ENCODE data around the gene NLRP6. TPM values are rescaled to one million over a fixed set of nuclear protein-coding genes. Genes with fewer than 3 reads are reported as not detected.

The NLRP6 gene
- total RNA-seq, 2 donors from 2014 or later = 0.18 to 2.7 TPM

DNA sequence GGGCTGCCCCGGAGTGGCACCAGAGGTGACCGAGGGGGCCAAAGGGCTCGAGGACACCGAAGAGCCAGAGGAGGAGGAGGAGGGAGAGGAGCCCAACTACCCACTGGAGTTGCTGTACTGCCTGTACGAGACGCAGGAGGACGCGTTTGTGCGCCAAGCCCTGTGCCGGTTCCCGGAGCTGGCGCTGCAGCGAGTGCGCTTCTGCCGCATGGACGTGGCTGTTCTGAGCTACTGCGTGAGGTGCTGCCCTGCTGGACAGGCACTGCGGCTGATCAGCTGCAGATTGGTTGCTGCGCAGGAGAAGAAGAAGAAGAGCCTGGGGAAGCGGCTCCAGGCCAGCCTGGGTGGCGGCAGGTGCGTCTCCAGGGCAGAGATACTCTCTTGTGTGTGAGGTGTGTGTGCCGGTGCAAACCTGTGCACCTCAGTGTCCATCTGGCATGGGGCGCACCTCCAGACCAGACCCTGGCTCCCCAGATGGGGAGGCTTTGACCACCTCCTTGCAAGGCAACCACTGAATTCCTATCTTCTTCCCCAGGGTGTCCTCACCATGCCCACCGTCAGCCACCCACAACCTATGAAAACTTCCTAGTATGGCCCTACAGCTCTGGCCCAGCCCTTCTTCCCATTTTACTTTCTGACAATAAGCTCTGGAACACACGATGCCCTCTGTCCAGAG is 3.4 kb downstream of the NLRP6 start:
- Histone ChIP-seq H3K27me3 (replicated peaks; ENCODE audit: insufficient read depth) (peaks cover 28% of the 10 kb centered on the region), H3K27ac (no peak overlapping the region), H3K9me3 (no peaks in the 10 kb centered on the region), H3K36me3 (no peaks in the 10 kb centered on the region), H3K4me1 (replicated peaks) (no peaks in the 10 kb centered on the region), H3K4me3 (no peak overlapping the region)
- DNase-seq (ENCODE audit: low spot score) = no peak
- WGBS = 42% methylated on average over 24 of the region's 26 CpGs
- TF ChIP-seq, protein P1, sequence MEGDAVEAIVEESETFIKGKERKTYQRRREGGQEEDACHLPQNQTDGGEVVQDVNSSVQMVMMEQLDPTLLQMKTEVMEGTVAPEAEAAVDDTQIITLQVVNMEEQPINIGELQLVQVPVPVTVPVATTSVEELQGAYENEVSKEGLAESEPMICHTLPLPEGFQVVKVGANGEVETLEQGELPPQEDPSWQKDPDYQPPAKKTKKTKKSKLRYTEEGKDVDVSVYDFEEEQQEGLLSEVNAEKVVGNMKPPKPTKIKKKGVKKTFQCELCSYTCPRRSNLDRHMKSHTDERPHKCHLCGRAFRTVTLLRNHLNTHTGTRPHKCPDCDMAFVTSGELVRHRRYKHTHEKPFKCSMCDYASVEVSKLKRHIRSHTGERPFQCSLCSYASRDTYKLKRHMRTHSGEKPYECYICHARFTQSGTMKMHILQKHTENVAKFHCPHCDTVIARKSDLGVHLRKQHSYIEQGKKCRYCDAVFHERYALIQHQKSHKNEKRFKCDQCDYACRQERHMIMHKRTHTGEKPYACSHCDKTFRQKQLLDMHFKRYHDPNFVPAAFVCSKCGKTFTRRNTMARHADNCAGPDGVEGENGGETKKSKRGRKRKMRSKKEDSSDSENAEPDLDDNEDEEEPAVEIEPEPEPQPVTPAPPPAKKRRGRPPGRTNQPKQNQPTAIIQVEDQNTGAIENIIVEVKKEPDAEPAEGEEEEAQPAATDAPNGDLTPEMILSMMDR (IDR thresholded peaks at IDR 0.05) = no peak
- TF ChIP-seq POLR2A (IDR thresholded peaks at IDR 0.05) = no peak
- TF ChIP-seq POLR2AphosphoS5 (IDR thresholded peaks at IDR 0.05) = no peak
- intact Hi-C loops (cut with DNase I) = no loop called here

DNA sequence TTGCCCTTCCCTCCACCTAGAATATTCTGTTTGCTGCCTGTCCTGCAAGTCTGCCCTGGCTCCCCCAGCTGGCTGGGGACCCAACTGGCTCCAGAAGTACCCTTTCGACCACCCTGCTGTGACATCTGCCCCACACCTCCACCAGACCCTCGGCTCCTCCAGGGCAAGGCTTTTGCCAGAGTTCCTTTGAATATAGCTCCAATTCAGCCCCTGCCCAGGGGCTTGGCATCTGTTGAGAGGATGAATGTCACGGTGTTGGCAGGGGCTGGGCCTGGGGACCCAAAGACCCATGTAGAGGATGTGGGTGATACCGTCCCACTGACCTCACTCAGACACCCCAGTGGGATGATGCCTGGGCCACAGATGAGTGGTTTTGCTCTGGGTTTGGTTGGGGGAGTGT is 4.0 kb downstream of the NLRP6 start:
- H3K4me1 ChIP-seq (replicated peaks) = no peaks in the 10 kb centered on the region

DNA sequence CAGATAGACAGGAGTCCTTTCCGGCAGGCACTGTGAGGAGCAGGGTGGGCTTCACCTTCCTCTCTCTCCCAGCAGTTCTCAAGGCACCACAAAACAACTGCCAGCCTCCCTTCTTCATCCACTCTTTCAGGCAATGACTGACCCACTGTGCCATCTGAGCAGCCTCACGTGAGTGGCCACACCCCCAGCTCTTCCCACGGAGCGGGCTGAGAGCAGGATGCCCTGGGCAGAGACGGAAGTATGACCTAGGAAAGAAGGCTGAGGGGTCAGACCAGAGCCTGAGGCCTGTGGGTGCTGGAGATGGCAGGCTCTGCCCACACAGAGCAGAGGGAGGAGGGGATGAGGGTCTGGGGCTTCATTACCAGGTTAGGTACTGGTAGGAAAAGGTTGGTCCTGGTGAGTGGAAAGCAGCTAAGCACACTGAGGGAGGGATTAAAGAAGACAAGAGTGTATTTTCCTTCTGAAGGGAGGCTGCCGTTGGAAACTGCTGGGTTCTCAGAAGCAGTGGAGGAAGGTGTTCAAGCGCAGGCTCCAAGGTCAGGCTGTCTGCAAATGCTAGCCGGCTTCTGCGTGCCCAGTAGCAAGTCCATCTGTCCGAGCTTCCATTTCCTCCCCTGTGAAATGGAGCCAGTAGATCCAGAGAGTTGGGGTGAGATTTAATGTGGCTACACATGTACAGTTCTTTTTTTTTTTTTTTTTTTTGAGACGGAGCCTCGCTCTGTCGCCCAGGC is 4.6 kb downstream of the NLRP6 start:
- no peak for DNase-seq (ENCODE audit: low spot score)
- no peak overlapping the region for H3K4me3 ChIP-seq
- H3K4me1 ChIP-seq (replicated peaks) = no peaks in the 10 kb centered on the region
- 67% methylated on average over 13 of the region's 13 CpGs for WGBS
- intact Hi-C loops (cut with DNase I) = no loop called here
- H3K36me3 ChIP-seq = no peaks in the 10 kb centered on the region
- TF ChIP-seq POLR2AphosphoS5 (IDR thresholded peaks at IDR 0.05) (no peak), POLR2A (IDR thresholded peaks at IDR 0.05) (no peak)
- TF ChIP-seq, protein P1 (IDR thresholded peaks at IDR 0.05) = no peak
- no peak overlapping the region for H3K27ac ChIP-seq
- H3K9me3 ChIP-seq = no peaks in the 10 kb centered on the region
- H3K27me3 ChIP-seq (replicated peaks; ENCODE audit: insufficient read depth) = peaks cover 28% of the 10 kb centered on the region

More for the DNA sequence above, 4.0 kb downstream of the NLRP6 start:
- Histone ChIP-seq H3K27ac (no peak overlapping the region), H3K36me3 (no peaks in the 10 kb centered on the region), H3K27me3 (replicated peaks; ENCODE audit: insufficient read depth) (peaks cover 28% of the 10 kb centered on the region), H3K9me3 (no peaks in the 10 kb centered on the region), H3K4me3 (no peak overlapping the region)
- WGBS = 72% methylated on average over 4 of the region's 4 CpGs
- TF ChIP-seq POLR2AphosphoS5 (IDR thresholded peaks at IDR 0.05) (no peak), POLR2A (IDR thresholded peaks at IDR 0.05) (no peak)
- TF ChIP-seq, protein P1 (IDR thresholded peaks at IDR 0.05) = no peak
- intact Hi-C loops (cut with DNase I) = no loop called here
- DNase-seq (ENCODE audit: low spot score) = no peak

DNA sequence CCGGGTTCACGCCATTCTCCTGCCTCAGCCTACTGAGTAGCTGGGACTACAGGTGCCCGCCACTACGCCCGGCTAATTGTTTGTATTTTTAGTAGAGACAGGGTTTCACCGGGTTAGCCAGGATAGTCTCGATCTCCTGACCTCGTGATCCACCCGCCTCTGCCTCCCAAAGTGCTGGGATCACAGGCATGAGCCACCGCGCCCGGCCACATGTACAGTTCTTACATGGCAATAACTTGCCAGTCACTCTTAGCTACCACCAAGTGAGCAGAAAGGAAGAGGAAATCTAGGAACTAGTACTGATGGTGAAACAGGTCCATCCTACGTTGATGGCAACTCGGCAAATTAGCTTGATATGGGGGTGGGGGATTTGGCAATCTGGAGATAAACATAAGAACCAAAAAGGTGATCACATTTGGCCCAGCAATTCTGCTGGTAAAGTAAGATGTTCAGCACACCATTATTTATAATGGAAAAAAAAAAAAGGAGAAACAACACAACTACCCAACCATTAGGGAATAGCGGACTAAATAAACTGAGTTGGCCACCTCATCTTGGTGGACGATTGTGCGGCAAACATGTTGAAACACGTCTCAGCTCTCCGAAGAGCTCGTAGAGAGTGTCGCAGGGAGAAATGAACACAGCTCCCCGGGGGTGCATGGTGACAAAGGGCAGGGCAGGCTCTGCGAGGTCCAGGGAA is 5.3 kb downstream of the NLRP6 start:
- Histone ChIP-seq H3K4me3 (no peak overlapping the region), H3K27ac (no peak overlapping the region), H3K9me3 (no peaks in the 10 kb centered on the region), H3K36me3 (no peaks in the 10 kb centered on the region), H3K4me1 (replicated peaks) (no peaks in the 10 kb centered on the region), H3K27me3 (replicated peaks; ENCODE audit: insufficient read depth) (peaks cover 28% of the 10 kb centered on the region)
- WGBS = 79% methylated on average over 23 of the region's 23 CpGs
- TF ChIP-seq POLR2A (IDR thresholded peaks at IDR 0.05) (no peak), POLR2AphosphoS5 (IDR thresholded peaks at IDR 0.05) (no peak)
- TF ChIP-seq, protein P1 (IDR thresholded peaks at IDR 0.05) = no peak
- intact Hi-C loops (cut with DNase I) = no loop called here
- DNase-seq (ENCODE audit: low spot score) = no peak
